Retinal pigment epithelial cell (primary cell): ENCODE results near the gene NR2F2.

Experiments used
- DNase-seq: peaks from one replicate; pipeline ENCODE4 v3.0.0-alpha.2; 2010; ENCODE audit warnings: low read depth
- H3K4me3 ChIP-seq: 2 replicates; pipeline ENCODE4 v1.5.1; 2011; ENCODE audit warnings: mild to moderate bottlenecking, low read length, control low read depth, moderate library complexity
- TF ChIP-seq, protein P1 (sequence below): conservative IDR thresholded peaks from 2 replicates; pipeline ENCODE4 v1.5.1; 2011; ENCODE audit warnings: low read depth, low read length, control low read depth, inconsistent platforms

NR2F2 gene

GRCh38 chr15:96362011-96362754, 31.7 kb downstream of the NR2F2 start:
- TF ChIP-seq, protein P1, sequence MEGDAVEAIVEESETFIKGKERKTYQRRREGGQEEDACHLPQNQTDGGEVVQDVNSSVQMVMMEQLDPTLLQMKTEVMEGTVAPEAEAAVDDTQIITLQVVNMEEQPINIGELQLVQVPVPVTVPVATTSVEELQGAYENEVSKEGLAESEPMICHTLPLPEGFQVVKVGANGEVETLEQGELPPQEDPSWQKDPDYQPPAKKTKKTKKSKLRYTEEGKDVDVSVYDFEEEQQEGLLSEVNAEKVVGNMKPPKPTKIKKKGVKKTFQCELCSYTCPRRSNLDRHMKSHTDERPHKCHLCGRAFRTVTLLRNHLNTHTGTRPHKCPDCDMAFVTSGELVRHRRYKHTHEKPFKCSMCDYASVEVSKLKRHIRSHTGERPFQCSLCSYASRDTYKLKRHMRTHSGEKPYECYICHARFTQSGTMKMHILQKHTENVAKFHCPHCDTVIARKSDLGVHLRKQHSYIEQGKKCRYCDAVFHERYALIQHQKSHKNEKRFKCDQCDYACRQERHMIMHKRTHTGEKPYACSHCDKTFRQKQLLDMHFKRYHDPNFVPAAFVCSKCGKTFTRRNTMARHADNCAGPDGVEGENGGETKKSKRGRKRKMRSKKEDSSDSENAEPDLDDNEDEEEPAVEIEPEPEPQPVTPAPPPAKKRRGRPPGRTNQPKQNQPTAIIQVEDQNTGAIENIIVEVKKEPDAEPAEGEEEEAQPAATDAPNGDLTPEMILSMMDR, result no peak
- no peak overlapping the region for H3K4me3 ChIP-seq
- DNase-seq, result no peak

DNA sequence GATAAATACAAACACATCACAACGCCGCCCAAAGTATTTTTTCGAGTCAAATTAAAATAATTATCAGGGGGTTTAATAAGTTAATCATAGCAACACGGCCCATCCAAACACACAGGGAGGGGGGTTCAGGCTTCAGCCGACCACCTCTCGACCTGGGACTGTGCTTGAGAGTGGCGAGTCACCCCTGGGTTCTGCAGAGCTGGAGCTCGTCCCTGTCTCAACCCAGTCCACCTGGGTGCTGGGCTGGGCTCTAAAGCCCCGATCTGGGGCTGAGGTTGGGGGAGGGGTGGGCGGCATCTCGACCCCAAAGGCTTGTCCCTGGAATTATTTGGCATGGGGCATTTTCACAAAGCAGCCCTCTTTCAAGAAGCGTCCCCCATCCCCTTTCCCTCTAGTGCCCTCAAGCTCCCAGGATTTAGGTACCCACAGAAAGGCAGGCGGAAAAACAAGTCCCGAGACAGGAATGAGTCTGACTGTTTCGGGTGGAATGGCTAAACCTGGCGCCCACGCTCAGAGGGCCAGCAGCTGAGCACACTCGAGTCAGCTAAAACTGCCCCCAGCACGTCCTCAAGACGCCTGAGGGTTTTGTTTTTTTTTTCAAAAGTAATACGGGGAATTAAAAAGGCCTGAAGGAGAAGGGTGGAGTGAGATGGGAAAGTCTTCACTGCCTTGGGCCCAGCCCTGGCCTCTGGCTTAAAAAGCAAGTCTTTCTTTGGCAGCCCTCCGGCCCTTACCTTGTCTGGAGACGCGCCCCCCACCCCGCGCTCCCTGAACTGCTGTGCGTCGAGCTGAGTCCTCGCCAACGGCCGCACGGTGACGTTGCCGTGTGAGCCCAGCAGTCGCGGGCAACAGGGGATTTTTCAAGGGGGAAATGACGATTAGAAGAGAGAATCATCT, 32.5 kb downstream of the NR2F2 start:
- DNase-seq, result no peak
- H3K4me3 ChIP-seq, result no peak overlapping the region
- TF ChIP-seq, protein P1, result no peak

DNA sequence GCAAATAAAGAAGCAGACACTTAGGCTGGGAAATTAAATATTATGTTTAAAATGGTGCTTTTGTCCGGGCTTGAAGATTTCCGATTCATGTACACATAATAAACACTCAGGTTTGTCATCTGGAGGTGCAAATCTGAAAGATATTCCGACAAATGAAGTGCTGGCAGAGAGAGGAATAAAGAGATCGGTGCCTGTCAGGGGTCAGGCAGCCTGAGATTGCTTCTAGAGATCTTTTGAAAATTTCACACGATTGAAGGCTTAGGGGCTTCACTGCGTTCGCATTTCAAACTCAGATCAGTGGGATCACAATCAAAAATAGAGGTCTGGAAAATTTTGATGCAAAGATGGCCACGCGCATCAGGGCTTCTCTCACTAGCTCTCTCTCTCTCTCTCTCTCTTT, 33.2 kb downstream of the NR2F2 start:
- DNase-seq, result no peak
- H3K4me3 ChIP-seq, result no peak overlapping the region
- TF ChIP-seq, protein P1, result no peak

DNA sequence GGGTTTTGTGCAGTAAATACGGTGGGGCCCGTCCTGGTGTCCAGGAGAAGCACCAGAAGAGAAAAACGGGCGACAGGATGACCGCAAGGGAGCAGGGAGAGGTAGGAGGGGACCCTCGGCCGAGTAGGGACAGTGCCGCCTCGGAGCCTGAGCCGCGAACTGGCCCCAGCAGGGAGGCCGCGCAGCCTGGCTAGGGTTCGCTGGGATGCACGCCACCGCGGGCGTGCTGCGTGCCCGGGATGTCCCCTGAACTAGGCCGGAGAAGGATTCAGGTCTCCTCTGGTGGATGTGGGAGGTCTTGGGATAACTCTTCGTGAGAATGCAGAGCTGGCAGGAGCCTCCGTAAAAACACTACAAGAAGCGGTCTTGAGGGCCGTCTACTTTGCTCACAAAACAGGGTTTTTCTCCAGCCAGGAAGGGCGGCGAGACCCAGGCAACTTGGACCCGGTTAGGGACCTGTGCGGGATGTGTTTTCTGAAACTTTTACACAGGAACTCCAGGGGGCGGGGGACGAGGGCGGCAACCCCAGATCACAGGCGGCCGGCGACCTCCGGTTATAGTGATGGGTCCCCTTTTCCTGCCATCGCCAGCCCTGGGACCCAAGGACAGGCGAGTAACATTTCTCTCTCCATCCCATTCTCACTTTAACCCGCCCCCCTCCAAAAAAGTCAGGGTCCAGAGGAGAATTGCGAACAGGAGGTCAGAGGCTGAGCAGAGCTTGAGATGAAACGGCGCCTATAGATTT, 35.5 kb downstream of the NR2F2 start:
- H3K4me3 ChIP-seq, result no peak overlapping the region
- TF ChIP-seq, protein P1, result no peak

DNA sequence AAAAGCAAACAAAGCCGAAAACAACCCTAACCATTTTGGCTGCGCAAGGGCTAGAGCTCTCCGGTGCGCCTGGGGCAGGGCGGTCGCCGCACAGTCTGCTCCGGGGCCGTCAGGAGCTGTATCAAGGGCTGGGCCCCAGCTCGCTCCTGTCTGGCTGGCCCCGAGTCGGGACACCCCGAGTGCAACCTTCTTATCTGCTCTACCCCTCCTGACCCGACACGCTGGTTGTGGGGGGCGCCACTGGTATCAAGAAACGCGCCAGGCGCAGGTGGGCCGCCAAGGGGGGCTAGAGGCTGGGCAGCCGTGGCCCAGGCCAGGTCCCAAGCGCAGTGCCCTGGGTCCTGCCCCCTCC, 36.0 kb downstream of the NR2F2 start:
- H3K4me3 ChIP-seq, result no peak overlapping the region
- DNase-seq, result no peak
- TF ChIP-seq, protein P1, result no peak

More for the DNA sequence above, 35.5 kb downstream of the NR2F2 start:
- no peak for DNase-seq

DNA sequence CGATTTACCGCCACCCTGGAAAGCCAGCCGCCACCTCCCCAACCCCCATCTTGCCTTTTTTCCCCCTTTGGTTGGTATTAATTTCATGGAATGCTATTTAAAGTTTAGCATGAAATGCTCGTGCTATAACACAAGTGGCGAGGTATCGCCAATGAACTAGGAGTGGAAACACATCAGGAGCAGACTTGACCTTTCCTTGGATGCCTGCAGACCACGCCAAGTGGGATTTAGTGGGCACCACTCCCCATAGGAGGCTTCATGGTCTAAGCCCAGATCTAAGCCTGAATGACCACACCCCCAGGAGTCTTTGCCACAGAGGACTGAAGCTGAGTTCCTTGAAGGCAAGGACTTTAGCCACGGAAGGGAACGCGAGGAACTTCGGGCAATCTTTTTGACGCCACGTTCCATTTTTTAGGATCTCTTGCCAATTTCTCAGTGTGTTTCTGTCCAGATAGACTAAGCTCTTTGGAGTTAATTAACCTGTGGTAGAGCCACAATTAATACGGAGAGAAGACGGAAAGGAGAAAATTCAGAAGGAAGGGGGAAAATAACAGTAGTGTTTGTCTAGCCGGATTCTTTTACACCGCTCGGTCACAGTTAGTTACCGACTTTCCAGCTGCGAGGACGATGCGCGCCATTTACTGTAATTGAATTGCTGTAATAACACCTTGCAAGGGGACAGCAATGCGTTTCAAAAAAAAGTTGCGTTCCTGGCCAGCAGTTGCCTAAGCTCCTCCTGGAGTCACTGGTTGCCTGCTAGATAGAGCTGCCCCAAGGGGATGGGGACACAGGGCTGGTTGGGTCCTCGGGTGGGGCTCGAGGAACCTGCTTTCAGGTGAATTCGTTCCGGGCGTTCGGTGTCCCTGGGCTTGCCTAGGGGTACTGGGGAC, 37.1 kb downstream of the NR2F2 start:
- TF ChIP-seq, protein P1, result no peak
- DNase-seq, result no peak
- H3K4me3 ChIP-seq, result no peak overlapping the region
